Measurements from ENCODE around the gene TFF3. TPM values are rescaled to one million over a fixed set of nuclear protein-coding genes. Genes with fewer than 3 reads are reported as not detected.

Gene TFF3
- total RNA-seq, 1 donor from 2014 or later: not detected

DNA sequence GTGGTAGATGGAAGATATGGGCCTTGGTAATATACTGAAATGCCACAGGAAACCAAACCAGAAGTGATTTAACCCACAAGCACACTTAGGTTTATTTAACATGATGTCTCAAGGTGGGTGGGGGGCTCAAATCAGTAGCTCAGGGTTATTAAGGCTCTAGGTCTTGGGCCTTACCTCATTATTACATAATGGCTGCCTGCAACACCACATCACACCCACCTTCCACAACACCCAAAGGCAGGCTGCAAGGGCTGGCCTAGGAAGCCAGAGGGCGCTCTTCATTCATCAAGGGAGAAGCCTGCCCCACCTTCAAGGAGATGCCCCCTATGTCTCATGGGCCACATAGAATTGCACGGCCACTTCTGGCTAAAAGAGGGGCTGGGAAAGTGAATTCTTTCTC lies 45.1 kb upstream of the TFF3 start:
- H3K4me3 Mint-ChIP-seq: no peak overlapping the region
- no peak overlapping the region for H3K4me2 ChIP-seq
- no peaks in the 10 kb centered on the region for H3F3A ChIP-seq (ENCODE audit: low read depth)
- no peaks in the 10 kb centered on the region for H3K4me1 ChIP-seq
- no peaks in the 10 kb centered on the region for H3K9me3 ChIP-seq (ENCODE audit: low read depth)
- TF ChIP-seq EZH2 (IDR thresholded peaks at IDR 0.05) (no peak), EZH2phosphoT487 (IDR thresholded peaks at IDR 0.05) (no peak)
- TF ChIP-seq, protein P1, sequence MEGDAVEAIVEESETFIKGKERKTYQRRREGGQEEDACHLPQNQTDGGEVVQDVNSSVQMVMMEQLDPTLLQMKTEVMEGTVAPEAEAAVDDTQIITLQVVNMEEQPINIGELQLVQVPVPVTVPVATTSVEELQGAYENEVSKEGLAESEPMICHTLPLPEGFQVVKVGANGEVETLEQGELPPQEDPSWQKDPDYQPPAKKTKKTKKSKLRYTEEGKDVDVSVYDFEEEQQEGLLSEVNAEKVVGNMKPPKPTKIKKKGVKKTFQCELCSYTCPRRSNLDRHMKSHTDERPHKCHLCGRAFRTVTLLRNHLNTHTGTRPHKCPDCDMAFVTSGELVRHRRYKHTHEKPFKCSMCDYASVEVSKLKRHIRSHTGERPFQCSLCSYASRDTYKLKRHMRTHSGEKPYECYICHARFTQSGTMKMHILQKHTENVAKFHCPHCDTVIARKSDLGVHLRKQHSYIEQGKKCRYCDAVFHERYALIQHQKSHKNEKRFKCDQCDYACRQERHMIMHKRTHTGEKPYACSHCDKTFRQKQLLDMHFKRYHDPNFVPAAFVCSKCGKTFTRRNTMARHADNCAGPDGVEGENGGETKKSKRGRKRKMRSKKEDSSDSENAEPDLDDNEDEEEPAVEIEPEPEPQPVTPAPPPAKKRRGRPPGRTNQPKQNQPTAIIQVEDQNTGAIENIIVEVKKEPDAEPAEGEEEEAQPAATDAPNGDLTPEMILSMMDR (IDR thresholded peaks at IDR 0.05): no peak
- H3K27me3 Mint-ChIP-seq (ENCODE audit: insufficient read depth, low read depth): peaks cover 14% of the 10 kb centered on the region
- no peak for DNase-seq (ENCODE audit: low spot score)
- H3K9ac ChIP-seq: no peak overlapping the region
- H3K27ac Mint-ChIP-seq: no peak overlapping the region
- no peaks in the 10 kb centered on the region for H3K79me2 ChIP-seq (ENCODE audit: low read depth)
- no peaks in the 10 kb centered on the region for H3K27me3 ChIP-seq
- H3K4me1 Mint-ChIP-seq: peaks cover 21% of the 10 kb centered on the region
- peaks cover 6% of the 10 kb centered on the region for H3K9me3 Mint-ChIP-seq
- H3K4me3 ChIP-seq: no peak overlapping the region
- H3K36me3 Mint-ChIP-seq: no peaks in the 10 kb centered on the region
- H3K36me3 ChIP-seq: no peaks in the 10 kb centered on the region
- H2AFZ ChIP-seq (replicated peaks): no peak overlapping the region
- no peak overlapping the region for H3K27ac ChIP-seq
- no peaks in the 10 kb centered on the region for H4K20me1 ChIP-seq (ENCODE audit: low read depth)

DNA sequence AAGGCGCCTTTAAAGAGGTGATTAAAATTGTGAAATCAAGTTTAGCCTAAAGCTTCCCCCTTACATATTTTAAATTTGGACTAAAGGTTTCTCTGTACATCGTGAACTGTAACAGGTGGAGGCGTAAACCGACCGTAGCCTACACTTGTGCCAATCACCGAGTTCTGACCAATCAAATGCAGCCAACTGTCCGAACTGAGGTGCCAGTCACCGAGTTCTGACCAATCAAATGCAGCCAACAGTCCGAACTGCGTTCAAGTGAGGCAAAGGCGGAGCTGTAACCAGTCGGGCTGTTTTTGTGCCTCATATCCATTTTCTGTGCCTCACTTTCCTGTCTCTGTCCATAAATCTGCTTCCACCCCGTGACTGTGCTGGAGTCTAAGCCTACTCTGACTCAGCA lies 43.7 kb upstream of the TFF3 start:
- Histone ChIP-seq H3K36me3 (no peaks in the 10 kb centered on the region), H3K9ac (no peak overlapping the region), H3K9me3 (ENCODE audit: low read depth) (peaks cover 4% of the 10 kb centered on the region), H2AFZ (replicated peaks) (no peak overlapping the region), H3F3A (ENCODE audit: low read depth) (no peaks in the 10 kb centered on the region), H3K79me2 (ENCODE audit: low read depth) (no peaks in the 10 kb centered on the region), H3K27ac (no peak overlapping the region), H3K4me2 (no peak overlapping the region), H3K4me3 (no peak overlapping the region), H4K20me1 (ENCODE audit: low read depth) (no peaks in the 10 kb centered on the region), H3K4me1 (no peaks in the 10 kb centered on the region), H3K27me3 (no peaks in the 10 kb centered on the region)
- H3K36me3 Mint-ChIP-seq: no peaks in the 10 kb centered on the region
- no peak for TF ChIP-seq EZH2 (IDR thresholded peaks at IDR 0.05)
- TF ChIP-seq, protein P1 (IDR thresholded peaks at IDR 0.05): no peak
- no peak for TF ChIP-seq EZH2phosphoT487 (IDR thresholded peaks at IDR 0.05)
- H3K4me1 Mint-ChIP-seq: peaks cover 19% of the 10 kb centered on the region
- peaks cover 10% of the 10 kb centered on the region for H3K9me3 Mint-ChIP-seq
- no peak overlapping the region for H3K27ac Mint-ChIP-seq
- H3K4me3 Mint-ChIP-seq: no peak overlapping the region
- DNase-seq (ENCODE audit: low spot score): no peak
- peaks cover 10% of the 10 kb centered on the region for H3K27me3 Mint-ChIP-seq (ENCODE audit: insufficient read depth, low read depth)

DNA sequence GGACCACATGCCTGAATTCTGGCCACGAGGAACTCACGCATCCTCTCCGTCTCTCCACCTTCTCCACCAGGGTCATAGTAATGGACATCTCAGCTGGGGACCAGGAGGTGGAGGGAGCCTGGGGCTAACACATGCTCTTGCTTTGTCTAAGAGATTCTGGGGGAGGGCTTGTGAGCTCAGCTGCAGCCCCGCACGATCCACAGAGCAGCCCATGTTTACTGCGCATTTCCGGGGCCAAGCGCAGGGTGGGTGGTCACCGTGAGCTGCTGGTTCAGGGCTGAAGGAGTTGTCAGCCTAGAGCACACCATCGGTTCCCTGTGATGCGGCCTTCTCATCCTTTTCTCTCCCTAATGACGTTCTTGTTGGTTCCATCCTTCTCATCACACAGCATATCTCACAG lies 43.1 kb upstream of the TFF3 start:
- H2AFZ ChIP-seq (replicated peaks): no peak overlapping the region
- peaks cover 4% of the 10 kb centered on the region for H3K9me3 ChIP-seq (ENCODE audit: low read depth)
- Mint-ChIP-seq H3K27ac (no peak overlapping the region), H3K9me3 (peaks cover 10% of the 10 kb centered on the region), H3K4me1 (peaks cover 23% of the 10 kb centered on the region), H3K27me3 (ENCODE audit: insufficient read depth, low read depth) (peaks cover 10% of the 10 kb centered on the region), H3K4me3 (no peak overlapping the region), H3K36me3 (no peaks in the 10 kb centered on the region)
- no peaks in the 10 kb centered on the region for H3K4me1 ChIP-seq
- no peak overlapping the region for H3K4me2 ChIP-seq
- H3K4me3 ChIP-seq: no peak overlapping the region
- no peaks in the 10 kb centered on the region for H3K79me2 ChIP-seq (ENCODE audit: low read depth)
- no peaks in the 10 kb centered on the region for H3F3A ChIP-seq (ENCODE audit: low read depth)
- H3K36me3 ChIP-seq: no peaks in the 10 kb centered on the region
- no peak overlapping the region for H3K27ac ChIP-seq
- TF ChIP-seq EZH2phosphoT487 (IDR thresholded peaks at IDR 0.05) (no peak), EZH2 (IDR thresholded peaks at IDR 0.05) (no peak)
- TF ChIP-seq, protein P1 (IDR thresholded peaks at IDR 0.05): no peak
- H3K9ac ChIP-seq: no peak overlapping the region
- DNase-seq (ENCODE audit: low spot score): no peak
- H3K27me3 ChIP-seq: no peaks in the 10 kb centered on the region
- H4K20me1 ChIP-seq (ENCODE audit: low read depth): no peaks in the 10 kb centered on the region
